Subcutaneous adipose tissue (tissue), 4 donors: ENCODE results near the gene RTN1. TPM values are rescaled to one million over a fixed set of nuclear protein-coding genes. Genes with fewer than 3 reads are reported as not detected.

ENCODE experiments used
- small RNA-seq: library from RNA; depleted of rRNA; stranded (forward); fragments of <200 nt; gene quantifications from one replicate; pipeline ENCODE3, GENCODE V24; 2016
- total RNA-seq, 4 donors: library from RNA; depleted of rRNA; stranded (reverse); fragments of >200 nt; gene quantifications; one replicate each; pipeline ENCODE4 v1.1.0, GENCODE V29; 2016

The RTN1 gene
- total RNA-seq, 4 donors from 2014 or later = 30.5 to 92.9 (median 49.8) TPM

Small RNA genes within 50 kb of the gene (small RNA-seq; reads per million reads assigned to genes)
- gene MIR5586 = not detected

Other genes starting within 250 kb of the RTN1 start
- 1 to 10 TPM in 1 of 4 donors, under 1 TPM in 1, not detected in 2; 0.17 to 1.5 TPM for gene LRRC9, start 49.4 kb upstream of the RTN1 start, total RNA-seq
- gene PCNX4, start 221.1 kb upstream of the RTN1 start, total RNA-seq = 10 to 100 TPM; 38.1 to 59.7 (median 56.0) TPM